Epidermal melanocyte (primary cell): Measurements from ENCODE around the gene ANO2.

ENCODE experiments used
- DNase-seq: peaks from one replicate; pipeline ENCODE4 v3.0.0; 2011; ENCODE audit warnings: low spot score; ENCODE audit not compliant: insufficient read length

ANO2 gene

DNA sequence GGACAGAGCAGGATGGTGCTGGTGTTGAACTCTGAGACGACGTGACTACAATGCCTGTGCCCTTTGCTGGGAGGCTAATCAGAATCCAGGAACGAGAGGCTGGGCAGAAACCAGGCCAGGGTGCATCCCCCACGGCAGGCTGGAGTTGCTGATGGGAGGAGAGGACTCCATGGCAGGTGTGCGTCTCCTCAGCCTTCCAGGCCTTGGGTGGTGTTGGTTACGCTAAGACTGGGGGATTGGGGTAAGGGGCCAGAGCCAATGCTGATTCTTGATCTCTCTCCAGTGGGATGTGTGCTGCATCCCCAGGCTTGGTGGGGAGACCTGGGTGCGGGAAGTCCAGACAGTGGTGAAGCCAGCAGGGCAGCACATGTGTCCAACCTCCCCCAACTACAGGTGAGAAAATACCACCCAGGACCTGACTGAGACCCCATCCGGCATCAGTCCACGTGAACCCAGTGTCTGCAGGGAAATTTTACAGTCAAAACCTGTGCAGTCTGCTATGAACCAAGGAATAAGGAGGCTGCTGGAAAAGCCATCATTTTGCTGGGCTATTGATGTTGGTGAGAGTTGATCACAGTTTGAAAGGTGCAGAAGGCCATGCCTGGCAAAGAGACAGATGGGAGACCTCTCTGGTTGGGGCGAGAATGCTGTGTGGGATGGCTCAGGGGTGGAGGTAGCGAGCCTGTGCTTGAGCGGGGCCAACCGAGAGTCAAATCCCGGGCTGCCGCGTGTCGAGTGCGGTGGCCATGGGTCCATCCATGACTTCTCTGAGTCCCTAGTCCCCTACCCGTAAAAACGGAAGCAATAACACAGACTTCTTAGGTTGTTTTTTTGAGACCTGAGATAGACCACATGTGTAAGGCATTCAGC is 423.4 kb downstream of the ANO2 start:
- no peak for DNase-seq

DNA sequence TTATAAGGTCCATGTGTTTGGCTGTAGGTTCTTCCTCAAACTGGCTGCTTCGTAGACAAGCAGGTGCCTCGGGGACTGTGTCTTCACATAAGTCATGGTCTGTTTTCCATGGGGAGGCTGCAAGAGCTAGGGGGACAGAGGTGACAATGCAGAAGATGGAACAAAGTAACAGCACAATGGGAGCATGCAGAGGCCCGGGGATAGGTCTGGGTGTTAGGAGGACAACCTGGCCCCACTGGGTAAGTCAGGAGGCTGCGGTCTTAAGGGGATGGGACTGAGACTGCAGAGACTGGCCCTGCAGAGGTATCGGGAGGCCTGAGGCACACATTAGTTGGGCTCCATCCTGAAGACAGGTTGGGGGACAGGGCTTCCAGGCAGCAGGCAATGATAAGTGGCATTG is 424.2 kb downstream of the ANO2 start:
- DNase-seq, result no peak

DNA sequence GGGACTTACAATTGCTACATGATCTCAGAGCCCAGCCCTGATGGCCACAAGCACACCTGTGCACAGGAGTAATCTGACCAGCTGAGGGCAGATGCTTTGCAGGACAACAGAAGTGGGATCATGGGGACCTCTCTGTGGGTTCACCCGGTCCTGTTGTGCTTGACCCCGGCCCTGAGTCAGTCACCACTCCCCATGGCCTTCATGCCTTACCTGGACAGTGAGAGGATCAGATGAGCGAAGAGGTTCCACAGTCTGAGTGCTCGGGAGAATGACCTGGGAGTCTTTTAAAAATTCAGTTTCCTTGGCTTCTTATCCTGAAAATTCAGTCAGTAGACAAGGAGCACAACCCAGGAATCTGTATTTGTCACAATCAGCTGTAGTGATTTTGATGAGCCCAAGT is 425.0 kb downstream of the ANO2 start:
- no peak for DNase-seq

DNA sequence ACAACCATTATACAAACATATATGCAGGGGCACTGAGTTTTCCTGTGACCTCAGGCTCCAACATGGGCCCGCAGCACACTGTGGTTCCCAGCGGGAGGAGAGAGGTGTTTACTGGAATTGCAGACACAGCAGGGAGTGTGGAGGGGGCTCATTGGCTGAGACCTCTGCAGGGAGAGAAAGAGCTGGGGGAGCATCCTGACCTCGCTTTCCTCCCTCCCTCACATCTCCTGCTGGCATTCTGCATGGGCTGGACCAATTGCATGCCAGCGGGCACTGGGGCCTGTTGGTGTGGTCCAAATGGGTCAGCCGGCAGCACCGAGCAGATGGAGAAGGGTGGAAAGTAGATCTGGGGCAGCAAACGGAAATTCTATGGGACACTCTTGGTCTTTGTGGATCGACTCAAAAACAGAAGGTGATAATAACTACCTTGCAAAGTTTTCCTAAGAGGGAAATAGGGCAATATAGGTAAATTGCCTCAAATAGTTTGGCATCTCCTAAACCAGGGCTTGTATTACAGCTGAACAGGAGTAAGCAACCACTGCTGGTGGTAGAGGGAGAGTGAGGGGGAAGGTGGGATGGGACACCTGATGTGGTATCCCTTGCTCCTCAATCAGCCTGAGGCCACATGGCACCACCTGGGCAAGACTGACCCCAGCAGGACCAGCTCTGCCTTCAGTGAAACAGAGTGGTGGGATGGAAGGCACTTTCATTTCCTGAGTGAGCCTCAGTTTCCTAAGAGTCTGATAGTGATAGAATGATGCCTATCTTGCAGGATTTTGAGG is 426.3 kb downstream of the ANO2 start:
- DNase-seq, result no peak

DNA sequence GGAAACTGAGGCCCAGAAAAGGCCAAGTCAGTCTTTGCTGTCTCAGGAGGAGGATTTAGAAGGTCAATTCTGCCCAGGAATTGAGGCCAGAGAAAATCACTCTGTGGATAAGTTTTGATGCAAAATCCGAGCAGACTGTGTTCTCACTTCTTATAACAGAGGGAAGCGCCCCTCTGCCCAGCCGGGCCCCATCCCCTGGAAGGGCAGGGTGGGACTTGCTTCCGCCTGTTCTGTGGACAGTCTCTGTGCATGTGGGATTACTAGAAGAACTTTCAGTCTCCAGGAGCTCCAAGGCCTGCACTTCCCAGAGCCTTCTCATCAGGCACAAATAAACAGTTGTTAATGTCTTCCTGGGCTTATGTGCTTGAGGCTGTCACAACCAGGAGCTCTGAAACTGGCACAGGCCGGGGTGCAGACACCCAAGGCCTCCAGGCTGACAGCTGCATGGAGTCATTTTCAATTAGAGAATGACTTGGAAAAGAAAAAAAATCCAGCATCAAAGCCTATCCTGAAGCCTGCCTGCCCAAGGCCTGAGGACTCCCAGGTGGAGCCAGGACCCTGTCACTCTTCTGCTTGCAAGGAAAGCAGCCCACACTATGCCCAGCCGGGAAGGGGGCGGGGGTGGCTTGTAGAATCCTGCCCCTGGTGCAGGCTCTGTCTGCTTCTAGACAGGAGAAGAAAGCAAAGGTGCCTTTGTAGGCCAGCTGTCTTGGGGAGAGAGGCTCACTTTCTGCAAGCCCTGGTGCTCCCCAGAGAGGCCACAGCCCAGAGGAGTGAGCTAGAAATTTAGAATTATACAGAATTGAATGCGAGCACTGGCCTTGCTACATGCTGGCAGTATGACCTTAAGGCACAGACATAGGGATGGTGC is 428.5 kb downstream of the ANO2 start:
- DNase-seq, result no peak

DNA sequence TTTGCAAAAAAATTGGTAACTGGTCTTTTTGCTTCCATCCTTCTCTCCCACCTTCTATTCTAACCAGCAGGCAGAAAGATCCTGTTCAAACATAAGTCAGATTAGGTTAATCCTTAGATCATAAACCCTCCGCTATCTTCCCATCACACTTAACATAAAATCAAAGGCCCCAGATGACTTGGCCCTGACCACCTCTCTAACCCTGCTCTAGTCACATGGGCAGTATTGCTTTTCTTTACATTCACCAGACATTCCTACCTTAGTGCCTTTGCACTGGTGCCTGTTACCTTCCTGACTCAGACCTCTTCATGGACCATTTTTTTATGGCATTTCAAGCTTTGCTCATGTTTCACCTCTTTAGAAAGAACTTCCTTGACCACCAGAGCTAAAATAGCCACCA is 429.6 kb downstream of the ANO2 start:
- no peak for DNase-seq

DNA sequence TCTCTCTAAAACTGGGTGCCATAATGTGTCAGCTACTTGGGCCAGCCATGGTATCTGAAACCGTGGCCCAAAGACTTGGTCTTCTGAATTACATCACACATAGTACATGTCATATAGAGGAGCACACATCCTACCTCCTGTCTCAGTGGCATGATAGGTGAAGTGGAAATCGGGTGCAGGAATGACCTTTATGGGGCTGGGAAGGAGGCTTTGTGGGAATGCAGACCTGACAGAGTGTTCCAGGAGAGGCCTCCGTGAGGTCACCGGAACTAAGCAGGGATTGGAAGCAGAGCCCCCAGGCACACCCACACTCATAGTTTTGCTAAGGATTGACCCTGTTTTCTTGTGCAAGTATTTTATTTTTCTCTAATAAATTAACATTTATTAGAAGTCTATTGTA is 430.5 kb downstream of the ANO2 start:
- no peak for DNase-seq

DNA sequence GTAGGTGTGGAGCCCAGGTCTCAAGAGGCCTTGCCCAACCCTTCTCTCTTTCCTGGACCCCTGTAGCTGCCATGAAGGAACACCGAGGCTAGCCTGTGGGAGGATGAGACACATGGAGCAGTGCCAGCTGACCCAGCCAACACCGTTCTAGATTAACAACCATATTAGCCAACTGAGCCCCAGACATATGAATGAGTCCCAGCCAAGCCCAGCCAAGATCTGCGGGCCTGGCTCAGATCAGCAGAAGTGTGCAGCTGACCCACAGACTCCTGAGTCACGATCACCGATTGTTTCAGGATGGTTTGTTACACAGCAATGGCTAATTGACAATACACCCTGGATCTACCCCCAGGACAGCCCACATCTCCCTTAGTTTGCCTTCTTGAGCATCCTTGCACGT is 431.0 kb downstream of the ANO2 start:
- DNase-seq, result no peak

DNA sequence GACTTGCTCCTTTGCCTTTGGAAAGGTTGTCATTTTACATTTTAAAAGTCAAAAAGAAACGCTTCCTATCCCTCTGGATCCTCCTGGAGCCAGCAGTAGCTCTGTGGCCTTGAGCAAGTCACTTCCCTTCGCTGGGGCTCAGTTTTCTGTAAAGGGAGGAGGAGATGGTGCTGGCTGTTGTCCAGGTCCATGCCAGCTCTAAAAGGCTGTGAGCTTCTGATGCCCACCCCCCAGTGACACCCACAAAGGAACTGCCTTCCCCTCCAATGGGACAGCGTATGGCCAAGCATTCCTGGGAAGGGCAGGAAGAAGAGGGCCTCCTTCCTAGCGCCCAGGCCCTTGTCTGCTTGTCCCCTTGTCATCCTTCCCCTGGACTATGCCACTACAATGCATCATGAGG is 431.7 kb downstream of the ANO2 start:
- no peak for DNase-seq
